HS-27A (cell line): ENCODE results near the gene PLPP4.

Experiments
- DNase-seq: peaks from one replicate; pipeline ENCODE4 v3.0.0-alpha.2; 2012; ENCODE audit warnings: low read depth, missing footprints

PLPP4 gene

DNA sequence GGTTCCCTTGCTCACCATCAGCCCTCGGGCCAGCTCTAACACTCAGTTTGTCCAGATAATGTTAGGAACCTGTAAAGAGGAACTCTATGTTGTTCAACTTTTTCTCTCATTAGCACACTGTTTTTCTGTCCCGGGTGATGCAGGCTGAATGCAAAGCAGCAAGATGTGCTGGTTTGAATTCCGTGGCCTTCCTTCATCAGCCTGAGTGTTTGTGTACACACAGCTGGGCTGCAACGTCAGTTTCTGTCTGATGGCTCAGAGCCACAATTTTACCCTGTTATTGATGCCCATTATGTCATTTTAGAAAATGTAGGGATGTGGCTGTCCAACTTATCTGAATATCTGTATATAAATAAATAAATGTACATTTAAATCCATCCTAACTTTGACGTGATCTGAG lies 152.0 kb downstream of the PLPP4 start:
- DNase-seq: no peak

GRCh38 chr10:120610791-120611190 lies 153.8 kb downstream of the PLPP4 start:
- no peak for DNase-seq

- no peak for DNase-seq
These were observed 155.7 kb downstream of the PLPP4 start for GRCh38 chr10:120612756-120613155.

DNA sequence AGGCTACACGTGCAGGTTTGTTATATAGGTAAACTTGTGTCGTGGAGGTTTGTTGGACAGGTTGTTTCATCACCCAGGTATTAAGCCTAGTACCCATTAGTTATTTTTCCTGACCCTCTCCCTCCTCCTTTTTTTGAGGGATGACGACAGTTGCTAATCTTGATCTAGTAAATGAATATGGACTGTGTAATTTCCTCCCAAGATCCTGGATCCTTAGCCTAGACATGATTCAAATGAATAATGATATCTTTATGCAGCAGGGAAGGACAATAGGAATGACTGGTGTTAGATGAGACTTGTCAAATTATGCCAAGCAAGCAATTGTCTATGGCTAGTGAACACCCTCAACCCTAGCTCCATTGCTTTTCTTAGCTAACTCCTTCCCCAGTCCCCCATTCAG lies 156.2 kb downstream of the PLPP4 start:
- no peak for DNase-seq

DNA sequence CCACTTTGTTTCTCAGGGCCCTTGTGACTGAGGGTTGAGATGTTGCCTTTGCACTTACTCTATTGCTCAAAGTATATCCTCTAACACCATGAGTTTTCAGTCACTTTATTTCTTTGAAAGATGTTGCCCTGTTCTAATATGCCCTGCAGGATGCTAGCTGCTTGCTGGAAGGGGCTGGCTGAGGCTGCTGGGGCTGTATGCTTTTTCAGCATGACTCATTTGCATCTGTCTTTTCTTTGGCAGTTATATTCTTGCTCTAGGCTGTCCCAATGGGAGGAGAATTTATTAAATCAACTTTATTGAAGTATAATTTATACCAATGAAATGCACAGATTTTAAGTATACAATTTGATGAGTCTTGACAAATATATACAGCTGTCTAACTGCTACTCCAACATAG lies 157.7 kb downstream of the PLPP4 start:
- DNase-seq: no peak

- no peak for DNase-seq
These were observed 159.4 kb downstream of the PLPP4 start for GRCh38 chr10:120616311-120616911.

DNA sequence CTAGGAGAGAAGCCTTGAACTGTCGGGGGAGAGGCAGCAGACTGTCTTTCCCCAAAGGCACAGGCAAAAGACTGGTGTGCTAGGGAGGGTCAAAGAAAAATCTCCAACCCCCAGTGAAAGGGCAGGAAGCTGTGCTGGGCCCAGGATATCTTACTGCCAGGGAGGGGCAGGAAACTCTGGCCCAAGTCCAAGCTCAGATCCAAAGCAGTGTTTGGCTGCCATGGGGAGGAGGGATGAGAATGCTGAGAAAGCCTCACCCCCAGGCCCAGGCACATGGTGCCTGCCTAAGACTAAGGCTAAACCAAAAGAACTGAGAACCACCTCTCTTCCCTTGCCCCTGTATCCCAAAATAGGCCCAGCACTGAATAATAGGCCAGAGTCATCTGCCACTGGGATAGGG lies 171.2 kb downstream of the PLPP4 start:
- no peak for DNase-seq

DNA sequence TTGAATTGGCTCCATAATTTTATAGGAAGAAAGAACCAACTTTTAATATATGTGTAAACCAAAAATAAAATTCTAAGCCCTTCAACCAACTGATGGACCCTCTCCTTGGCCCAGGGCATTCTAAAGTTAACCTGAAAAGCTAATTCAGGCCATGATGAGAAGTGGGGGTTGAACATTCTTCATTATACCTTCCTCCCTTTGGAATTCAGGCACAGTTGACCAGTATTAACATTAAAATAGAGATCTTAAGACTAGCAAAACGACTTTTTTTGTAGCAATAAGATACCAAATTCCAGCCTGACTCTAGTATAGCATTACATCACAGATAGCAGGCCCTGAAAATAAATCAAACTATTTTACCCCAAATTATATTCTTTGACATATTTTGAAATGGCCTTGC lies 173.2 kb downstream of the PLPP4 start:
- DNase-seq: no peak

GRCh38 chr10:120632047-120632446 lies 175.0 kb downstream of the PLPP4 start:
- DNase-seq: no peak

- DNase-seq: no peak
These were observed 175.9 kb downstream of the PLPP4 start for GRCh38 chr10:120632942-120633341.

DNA sequence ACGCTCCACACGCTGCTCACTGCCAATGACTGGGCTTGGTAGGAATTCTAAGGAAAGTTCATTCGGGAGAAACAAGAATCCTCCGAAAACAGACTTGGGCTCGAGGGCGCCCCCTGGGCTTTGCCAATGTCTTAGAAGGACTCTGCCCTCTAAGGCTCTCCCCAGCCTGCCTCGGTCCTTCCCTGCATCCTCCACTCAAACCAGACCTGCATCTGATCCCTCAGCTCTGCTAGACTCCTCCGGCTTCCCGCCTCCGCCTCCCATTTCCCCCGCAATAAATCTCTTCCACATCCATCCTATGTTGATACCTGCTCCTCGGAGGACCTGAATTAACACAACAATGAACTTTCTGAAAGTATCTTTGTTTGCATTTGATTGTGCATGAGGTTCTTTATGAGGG lies 177.6 kb downstream of the PLPP4 start:
- no peak for DNase-seq
